ENCODE data around the gene ADH4.

DNA sequence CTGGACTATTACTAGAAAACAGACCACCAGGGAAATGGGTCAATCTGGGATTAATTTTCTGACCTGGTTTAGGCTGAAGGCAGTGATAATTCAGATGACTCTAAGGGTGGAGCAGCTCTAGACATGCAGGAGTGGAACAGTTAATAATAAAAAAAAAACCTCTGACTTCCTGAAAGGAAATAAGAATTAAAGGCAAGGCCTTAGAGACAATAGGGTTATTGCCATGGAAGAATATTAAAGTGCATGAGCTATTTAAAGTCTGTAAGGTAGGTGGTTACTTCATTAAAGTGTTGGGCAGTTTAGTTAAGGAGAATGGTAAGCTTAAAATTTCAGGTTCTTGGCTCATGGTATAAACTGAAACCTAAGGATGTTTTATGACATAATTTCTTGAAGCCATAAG lies 40.9 kb downstream of the ADH4 start:
- TF ChIP-seq, protein P1, sequence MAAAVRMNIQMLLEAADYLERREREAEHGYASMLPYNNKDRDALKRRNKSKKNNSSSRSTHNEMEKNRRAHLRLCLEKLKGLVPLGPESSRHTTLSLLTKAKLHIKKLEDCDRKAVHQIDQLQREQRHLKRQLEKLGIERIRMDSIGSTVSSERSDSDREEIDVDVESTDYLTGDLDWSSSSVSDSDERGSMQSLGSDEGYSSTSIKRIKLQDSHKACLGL (CRISPR knock-in tag; IDR thresholded peaks at IDR 0.05; ENCODE audit: borderline replicate concordance, poor library complexity, severe bottlenecking) = no peak
- TF ChIP-seq FOXM1 (IDR thresholded peaks at IDR 0.05; ENCODE audit: low read depth) (no peak), FOXM1 (CRISPR knock-in tag; IDR thresholded peaks at IDR 0.05; ENCODE audit: low read depth) (no peak), NR4A1 (CRISPR knock-in tag; IDR thresholded peaks at IDR 0.05) (no peak), NR4A1 (tag; IDR thresholded peaks at IDR 0.05) (no peak), IFI16 (CRISPR knock-in tag; IDR thresholded peaks at IDR 0.05) (no peak), MBD2 (IDR thresholded peaks at IDR 0.05; ENCODE audit: borderline replicate concordance, low read depth) (no peak), POLR2A (conservative IDR thresholded peaks at IDR 0.05) (no peak), ILF3 (IDR thresholded peaks at IDR 0.05; ENCODE audit: borderline replicate concordance) (no peak), SP2 (IDR thresholded peaks at IDR 0.05; ENCODE audit: extremely low read depth, low read depth, low read length, poor library complexity, severe bottlenecking) (no peak)
- TF ChIP-seq, protein P2, sequence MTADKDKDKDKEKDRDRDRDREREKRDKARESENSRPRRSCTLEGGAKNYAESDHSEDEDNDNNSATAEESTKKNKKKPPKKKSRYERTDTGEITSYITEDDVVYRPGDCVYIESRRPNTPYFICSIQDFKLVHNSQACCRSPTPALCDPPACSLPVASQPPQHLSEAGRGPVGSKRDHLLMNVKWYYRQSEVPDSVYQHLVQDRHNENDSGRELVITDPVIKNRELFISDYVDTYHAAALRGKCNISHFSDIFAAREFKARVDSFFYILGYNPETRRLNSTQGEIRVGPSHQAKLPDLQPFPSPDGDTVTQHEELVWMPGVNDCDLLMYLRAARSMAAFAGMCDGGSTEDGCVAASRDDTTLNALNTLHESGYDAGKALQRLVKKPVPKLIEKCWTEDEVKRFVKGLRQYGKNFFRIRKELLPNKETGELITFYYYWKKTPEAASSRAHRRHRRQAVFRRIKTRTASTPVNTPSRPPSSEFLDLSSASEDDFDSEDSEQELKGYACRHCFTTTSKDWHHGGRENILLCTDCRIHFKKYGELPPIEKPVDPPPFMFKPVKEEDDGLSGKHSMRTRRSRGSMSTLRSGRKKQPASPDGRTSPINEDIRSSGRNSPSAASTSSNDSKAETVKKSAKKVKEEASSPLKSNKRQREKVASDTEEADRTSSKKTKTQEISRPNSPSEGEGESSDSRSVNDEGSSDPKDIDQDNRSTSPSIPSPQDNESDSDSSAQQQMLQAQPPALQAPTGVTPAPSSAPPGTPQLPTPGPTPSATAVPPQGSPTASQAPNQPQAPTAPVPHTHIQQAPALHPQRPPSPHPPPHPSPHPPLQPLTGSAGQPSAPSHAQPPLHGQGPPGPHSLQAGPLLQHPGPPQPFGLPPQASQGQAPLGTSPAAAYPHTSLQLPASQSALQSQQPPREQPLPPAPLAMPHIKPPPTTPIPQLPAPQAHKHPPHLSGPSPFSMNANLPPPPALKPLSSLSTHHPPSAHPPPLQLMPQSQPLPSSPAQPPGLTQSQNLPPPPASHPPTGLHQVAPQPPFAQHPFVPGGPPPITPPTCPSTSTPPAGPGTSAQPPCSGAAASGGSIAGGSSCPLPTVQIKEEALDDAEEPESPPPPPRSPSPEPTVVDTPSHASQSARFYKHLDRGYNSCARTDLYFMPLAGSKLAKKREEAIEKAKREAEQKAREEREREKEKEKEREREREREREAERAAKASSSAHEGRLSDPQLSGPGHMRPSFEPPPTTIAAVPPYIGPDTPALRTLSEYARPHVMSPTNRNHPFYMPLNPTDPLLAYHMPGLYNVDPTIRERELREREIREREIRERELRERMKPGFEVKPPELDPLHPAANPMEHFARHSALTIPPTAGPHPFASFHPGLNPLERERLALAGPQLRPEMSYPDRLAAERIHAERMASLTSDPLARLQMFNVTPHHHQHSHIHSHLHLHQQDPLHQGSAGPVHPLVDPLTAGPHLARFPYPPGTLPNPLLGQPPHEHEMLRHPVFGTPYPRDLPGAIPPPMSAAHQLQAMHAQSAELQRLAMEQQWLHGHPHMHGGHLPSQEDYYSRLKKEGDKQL (CRISPR knock-in tag; IDR thresholded peaks at IDR 0.05; ENCODE audit: borderline replicate concordance) = no peak

All from K562 (cell line).